SK-N-SH (cell line): Measurements from ENCODE around the gene NCDN.

ENCODE experiments used
- CTCF ChIP-seq: fragments of 200-600 bp; sonication (generic); IDR thresholded peaks from 2 replicates; pipeline ENCODE4 v1.6.1; 2017; ENCODE audit warnings: antibody characterized with exemption, mild to moderate bottlenecking, moderate library complexity
- EP300 ChIP-seq, 2 experiments: IDR thresholded peaks; 2 replicates each; pipeline versions ENCODE4 v1.4.0 to v1.6.1; 2012; ENCODE audit warnings: borderline replicate concordance in 1 of 2, low read depth in 1 of 2, low read length in 1 of 2
- EZH2phosphoT487 ChIP-seq: fragments of 200-600 bp; sonication (generic); IDR thresholded peaks from 2 replicates; pipeline ENCODE4 v1.6.1; 2017; ENCODE audit warnings: low read depth, mixed run types, mild to moderate bottlenecking, antibody characterized with exemption, moderate library complexity, borderline replicate concordance
- GATA2 ChIP-seq: sonication (generic); formaldehyde crosslinking; IDR thresholded peaks from 2 replicates; pipeline ENCODE4 v1.5.0; 2020; ENCODE audit warnings: mild to moderate bottlenecking, missing genetic modification reagents
- JUND ChIP-seq: IDR thresholded peaks from 2 replicates; pipeline ENCODE4 v1.4.0; 2012
- MAX ChIP-seq: IDR thresholded peaks from 2 replicates; pipeline ENCODE4 v1.4.0; 2012; ENCODE audit warnings: low read depth
- NFIC ChIP-seq: IDR thresholded peaks from 2 replicates; pipeline ENCODE4 v1.4.0; 2012; ENCODE audit warnings: borderline replicate concordance
- POLR2AphosphoS5 ChIP-seq: IDR thresholded peaks from 2 replicates; pipeline ENCODE4 v1.6.1; 2012; ENCODE audit warnings: low read depth, low read length
- RAD21 ChIP-seq: IDR thresholded peaks from 2 replicates; pipeline ENCODE4 v1.6.1; 2012; ENCODE audit warnings: mild to moderate bottlenecking, low read length
- USF2 ChIP-seq: fragments of 150-350 bp; IDR thresholded peaks from 2 replicates; pipeline ENCODE4 v1.6.1; 2017; ENCODE audit warnings: antibody characterized with exemption, low read length, low read depth, borderline replicate concordance
- YY1 ChIP-seq: IDR thresholded peaks from 2 replicates; pipeline ENCODE4 v1.4.0; 2012; ENCODE audit warnings: low read depth, mild to moderate bottlenecking

GRCh38 chr1:35595684-35596083 is 38.1 kb downstream of the NCDN start:
- TF ChIP-seq CTCF (no peak), YY1 (no peak), MAX (no peak), EP300 (IDR thresholded peaks at IDR 0.05; ENCODE audit: borderline replicate concordance in 1 of 2, low read depth in 1 of 2, low read length in 1 of 2) (no peak), GATA2 (CRISPR knock-in tag) (no peak), JUND (no peak), RAD21 (no peak), USF2 (no peak), POLR2AphosphoS5 (no peak), EZH2phosphoT487 (no peak), NFIC (no peak)
